ENCODE data around the gene VAV2.

VAV2 gene

DNA sequence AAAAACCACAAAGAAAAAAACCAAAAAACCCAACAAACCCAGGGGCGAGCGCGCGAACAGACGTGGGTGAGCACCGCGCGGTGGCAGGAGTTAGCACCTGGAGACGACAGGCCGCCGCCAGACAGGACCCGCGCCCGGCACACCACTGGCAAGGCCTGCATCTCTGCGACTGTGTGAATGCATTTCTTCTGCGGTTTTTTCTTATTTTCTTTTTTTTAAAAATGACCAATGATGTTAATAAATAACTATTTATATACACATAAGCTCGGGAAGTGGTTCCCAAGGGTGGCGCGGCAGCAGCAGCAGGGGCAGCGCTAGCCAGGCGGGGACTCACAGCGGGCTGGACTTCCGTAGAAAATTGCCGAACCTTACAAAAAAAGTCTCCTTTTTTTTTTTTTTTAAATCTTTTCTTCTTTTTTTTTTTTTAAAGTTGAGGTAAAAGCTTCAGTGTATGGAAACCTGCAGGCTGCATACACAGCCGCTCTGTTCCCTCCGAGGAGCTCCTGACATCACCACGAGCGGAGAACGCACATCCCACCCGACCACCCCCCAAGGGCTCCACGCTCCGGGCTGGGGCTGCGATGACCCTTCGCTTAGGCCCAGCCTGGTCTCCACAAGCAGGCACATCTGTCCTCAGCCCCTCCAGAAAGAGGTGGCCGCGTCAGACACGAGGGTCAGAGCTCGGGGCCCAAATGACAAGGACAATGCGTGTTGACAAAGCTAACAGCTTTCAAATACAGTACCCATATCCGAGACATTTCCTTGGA, 40.5 kb upstream of the VAV2 start:
- in situ Hi-C loops (cut with MboI; ENCODE audit: low pct_unique_long_range_greater_than_20kb, low sequenced_read_pairs, unreplicated experiment) = no loop called here
- DNase-seq (ENCODE audit: low spot score) = no peak
- TF ChIP-seq, protein P1, sequence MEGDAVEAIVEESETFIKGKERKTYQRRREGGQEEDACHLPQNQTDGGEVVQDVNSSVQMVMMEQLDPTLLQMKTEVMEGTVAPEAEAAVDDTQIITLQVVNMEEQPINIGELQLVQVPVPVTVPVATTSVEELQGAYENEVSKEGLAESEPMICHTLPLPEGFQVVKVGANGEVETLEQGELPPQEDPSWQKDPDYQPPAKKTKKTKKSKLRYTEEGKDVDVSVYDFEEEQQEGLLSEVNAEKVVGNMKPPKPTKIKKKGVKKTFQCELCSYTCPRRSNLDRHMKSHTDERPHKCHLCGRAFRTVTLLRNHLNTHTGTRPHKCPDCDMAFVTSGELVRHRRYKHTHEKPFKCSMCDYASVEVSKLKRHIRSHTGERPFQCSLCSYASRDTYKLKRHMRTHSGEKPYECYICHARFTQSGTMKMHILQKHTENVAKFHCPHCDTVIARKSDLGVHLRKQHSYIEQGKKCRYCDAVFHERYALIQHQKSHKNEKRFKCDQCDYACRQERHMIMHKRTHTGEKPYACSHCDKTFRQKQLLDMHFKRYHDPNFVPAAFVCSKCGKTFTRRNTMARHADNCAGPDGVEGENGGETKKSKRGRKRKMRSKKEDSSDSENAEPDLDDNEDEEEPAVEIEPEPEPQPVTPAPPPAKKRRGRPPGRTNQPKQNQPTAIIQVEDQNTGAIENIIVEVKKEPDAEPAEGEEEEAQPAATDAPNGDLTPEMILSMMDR (IDR thresholded peaks at IDR 0.05; ENCODE audit: extremely low read depth, insufficient read depth, missing control alignments) = no peak

DNA sequence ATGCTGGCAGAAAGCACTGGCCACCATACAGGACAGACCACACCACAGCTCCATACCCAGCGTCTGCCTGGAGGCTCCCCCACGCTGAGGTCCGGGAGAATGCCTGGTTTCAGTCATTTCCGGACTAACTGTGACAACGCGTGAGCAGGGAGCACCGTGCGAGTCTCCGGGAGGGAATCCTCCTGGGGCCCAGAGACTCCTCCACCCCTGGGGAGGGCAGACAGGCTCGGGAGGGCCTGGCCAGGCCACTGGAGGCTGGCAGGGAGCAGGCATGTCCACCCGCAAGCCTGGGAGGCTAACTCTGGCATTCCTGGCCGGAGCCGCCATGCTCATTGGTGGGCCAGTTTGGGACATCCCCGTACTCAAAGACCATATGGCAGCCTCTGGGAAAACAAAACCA, 39.7 kb upstream of the VAV2 start:
- in situ Hi-C loops (cut with MboI; ENCODE audit: low pct_unique_long_range_greater_than_20kb, low sequenced_read_pairs, unreplicated experiment) = no loop called here
- DNase-seq (ENCODE audit: low spot score) = no peak
- TF ChIP-seq, protein P1 (IDR thresholded peaks at IDR 0.05; ENCODE audit: extremely low read depth, insufficient read depth, missing control alignments) = no peak

DNA sequence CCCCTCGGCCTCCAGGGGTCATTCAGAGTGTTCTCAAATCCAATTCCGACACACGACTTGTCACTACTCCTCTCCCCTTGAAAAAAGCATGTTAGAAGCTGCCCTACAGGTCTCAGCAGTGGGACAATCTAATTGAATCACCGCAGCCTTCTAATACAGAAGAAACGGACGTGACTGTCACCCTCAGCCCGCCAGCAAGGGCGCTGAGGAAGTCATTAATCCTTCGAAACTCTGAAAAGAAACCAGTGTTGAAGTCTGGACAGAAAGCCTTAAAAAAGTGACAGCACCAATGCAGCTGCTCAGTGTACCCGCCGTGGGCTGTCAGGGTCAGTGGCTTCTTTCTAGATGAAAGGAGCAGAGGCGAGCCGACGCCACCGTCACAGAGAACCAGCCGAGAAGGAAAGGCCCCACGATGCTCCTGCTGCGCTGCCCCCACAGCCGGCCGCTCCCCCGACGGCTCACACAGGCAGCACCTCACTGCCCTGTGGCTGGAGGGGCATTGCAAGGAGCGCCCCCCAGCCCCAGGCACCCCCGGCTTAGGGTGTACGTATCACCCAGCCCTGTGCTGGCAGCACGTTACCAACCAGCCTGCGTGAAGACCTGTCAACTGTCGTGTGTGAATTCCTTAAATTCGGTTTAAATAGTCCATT, 38.8 kb upstream of the VAV2 start:
- in situ Hi-C loops (cut with MboI; ENCODE audit: low pct_unique_long_range_greater_than_20kb, low sequenced_read_pairs, unreplicated experiment) = no loop called here
- DNase-seq (ENCODE audit: low spot score) = no peak
- TF ChIP-seq, protein P1 (IDR thresholded peaks at IDR 0.05; ENCODE audit: extremely low read depth, insufficient read depth, missing control alignments) = no peak

DNA sequence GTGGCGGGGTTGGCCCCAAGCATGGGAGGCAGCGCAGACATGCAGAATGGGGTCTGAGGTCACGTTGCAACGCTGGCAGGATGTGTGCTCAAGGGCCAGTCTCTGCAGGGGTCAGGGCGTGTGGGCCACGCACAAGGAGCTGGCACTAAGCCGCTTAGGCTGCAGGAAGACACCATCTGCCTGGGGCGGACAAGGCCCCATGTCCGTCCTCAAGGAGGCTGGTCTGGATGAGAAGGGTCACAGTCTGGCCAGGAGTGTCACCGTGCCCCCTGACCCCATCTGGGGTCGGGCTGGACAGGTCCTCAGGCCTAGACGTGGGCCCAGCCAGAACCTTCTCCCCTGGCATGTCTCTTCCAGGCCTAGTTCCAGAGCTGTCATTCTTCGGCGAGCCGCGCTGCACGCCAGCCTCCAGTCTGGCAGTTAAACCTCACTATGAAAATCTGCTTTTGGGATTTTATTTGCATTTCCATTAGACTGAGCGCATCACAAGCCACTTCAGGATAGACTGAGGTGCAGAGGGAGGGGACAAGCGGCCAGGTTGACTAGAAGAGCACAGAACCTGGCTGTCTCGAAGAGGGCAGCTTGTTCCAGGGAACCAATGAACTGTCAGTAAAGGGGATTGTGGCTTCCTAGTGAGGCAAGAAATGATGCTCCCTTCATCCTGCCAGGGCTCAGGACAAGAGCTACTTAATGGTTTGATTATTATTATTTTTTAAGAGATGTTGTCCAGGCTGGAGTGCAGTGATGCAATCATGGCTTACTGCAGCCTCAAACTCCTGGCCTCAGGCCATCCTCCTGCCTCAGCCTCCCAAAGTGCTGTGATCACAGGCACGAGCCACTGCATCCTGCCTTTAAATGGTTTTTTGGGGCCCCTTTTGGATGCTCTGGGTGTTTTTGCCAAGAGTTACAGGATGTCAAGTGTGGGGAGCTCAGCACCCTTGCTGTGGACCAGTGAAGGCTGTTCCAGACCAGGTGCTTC, 37.4 kb upstream of the VAV2 start:
- TF ChIP-seq, protein P1 (IDR thresholded peaks at IDR 0.05; ENCODE audit: extremely low read depth, insufficient read depth, missing control alignments) = no peak
- DNase-seq (ENCODE audit: low spot score) = no peak
- in situ Hi-C loops (cut with MboI; ENCODE audit: low pct_unique_long_range_greater_than_20kb, low sequenced_read_pairs, unreplicated experiment) = no loop called here

DNA sequence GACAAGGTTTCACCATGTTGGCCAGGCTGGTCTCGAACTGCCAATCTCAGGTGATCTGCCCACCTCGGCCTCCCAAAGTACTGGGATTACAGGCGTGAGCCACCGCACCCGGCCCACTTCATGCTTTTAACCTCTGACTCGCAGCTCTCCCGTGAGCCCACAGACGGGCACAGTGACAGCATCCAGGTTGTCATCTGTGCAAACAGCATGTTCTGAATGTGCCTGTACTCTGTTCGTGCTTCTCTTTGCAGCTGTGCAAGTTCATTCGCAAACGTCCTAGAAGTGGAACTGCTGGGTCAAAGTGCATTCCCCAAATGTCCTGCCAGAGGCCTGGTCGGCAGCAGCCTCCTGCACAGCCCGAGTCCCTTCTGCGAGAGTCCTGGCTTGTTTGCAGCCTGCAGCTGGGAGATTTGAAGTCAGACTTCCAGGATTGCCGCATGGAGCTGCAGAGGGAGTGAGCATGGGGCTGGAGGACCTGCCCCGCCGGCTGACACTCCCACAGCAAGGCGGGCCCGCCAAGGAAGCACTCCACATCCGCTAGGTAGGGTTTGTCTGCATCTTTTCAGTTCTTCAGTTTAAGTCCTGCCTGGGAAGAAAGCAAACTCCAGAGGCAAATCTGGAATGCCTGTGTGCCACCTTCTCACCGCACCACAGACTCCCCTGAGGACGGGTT, 36.6 kb upstream of the VAV2 start:
- in situ Hi-C loops (cut with MboI; ENCODE audit: low pct_unique_long_range_greater_than_20kb, low sequenced_read_pairs, unreplicated experiment) = no loop called here
- no peak for DNase-seq (ENCODE audit: low spot score)
- TF ChIP-seq, protein P1 (IDR thresholded peaks at IDR 0.05; ENCODE audit: extremely low read depth, insufficient read depth, missing control alignments) = no peak

DNA sequence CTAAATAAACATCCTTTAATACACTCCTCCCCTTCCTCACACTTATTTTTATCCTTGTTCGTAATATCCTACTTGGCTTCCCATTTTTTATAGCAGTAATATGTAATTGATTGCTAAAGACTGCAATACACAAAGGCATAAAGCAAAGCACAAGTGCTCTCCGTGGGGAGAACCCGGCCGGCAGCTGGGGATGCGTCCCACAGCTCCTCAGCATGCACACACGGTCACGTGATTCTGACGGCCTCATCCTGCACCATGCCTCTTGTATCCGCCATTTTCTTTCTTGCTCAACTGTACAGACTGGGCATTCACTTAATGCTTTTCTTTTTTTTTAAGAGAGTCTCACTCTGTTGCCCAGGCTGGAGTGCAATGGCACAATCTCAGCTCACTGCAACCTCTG, 36.0 kb upstream of the VAV2 start:
- TF ChIP-seq, protein P1 (IDR thresholded peaks at IDR 0.05; ENCODE audit: extremely low read depth, insufficient read depth, missing control alignments) = no peak
- DNase-seq (ENCODE audit: low spot score) = no peak
- in situ Hi-C loops (cut with MboI; ENCODE audit: low pct_unique_long_range_greater_than_20kb, low sequenced_read_pairs, unreplicated experiment) = no loop called here

All from GM13977 (cell line).